Testis (tissue), 2 donors: ENCODE results near the gene DIS3L2.

Experiments
- POLR2A ChIP-seq: fragments of 450-650 bp; IDR thresholded peaks from one replicate; pipeline ENCODE4 v1.6.1; 2017; ENCODE audit warnings: antibody characterized with exemption, mild to moderate bottlenecking, moderate library complexity
- TF ChIP-seq, protein P1 (sequence below), 3 experiments: fragments of 450-650 bp in 2 of 3; fragments of 200-600 bp in 1 of 3; sonication (generic) in 1 of 3; IDR thresholded peaks; one replicate each; pipeline ENCODE4 v1.5.1; 2016 to 2019; ENCODE audit warnings: antibody characterized with exemption in 3 of 3, mild to moderate bottlenecking in 2 of 3, moderate library complexity in 1 of 3

DNA sequence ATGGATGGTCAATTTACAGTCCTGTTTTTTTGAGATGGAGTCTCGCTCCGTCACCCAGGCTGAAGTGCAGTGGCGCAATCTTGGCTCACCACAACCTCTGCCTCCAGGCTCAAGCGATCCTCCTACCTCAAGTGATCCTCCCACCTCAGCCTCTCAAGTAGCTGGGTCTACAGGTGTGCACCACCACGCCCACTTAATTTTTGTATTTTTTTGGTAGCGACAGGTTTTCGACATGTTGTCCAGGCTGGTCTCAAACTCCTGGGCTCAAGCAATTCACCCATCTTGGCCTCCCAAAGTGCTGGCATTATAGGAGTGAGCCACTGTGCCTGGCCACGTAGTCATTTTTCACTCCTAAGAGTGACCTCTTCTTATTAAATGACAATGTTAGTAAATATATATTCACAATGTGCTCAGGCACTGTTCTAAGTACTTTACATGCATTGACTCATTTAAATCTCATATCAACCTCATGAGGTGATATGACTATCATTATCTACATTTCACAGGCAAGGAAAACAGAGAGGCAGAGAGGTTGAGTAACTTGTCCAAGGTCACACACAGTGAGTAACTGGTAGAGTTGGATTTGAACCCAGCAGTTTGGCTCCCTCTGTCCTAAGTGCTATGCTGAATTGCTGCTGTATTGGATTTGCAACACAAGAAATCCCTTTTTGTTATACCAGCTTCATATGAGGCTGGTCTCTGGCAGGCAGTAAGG, 5.6 kb upstream of the DIS3L2 start:
- TF ChIP-seq, protein P1, sequence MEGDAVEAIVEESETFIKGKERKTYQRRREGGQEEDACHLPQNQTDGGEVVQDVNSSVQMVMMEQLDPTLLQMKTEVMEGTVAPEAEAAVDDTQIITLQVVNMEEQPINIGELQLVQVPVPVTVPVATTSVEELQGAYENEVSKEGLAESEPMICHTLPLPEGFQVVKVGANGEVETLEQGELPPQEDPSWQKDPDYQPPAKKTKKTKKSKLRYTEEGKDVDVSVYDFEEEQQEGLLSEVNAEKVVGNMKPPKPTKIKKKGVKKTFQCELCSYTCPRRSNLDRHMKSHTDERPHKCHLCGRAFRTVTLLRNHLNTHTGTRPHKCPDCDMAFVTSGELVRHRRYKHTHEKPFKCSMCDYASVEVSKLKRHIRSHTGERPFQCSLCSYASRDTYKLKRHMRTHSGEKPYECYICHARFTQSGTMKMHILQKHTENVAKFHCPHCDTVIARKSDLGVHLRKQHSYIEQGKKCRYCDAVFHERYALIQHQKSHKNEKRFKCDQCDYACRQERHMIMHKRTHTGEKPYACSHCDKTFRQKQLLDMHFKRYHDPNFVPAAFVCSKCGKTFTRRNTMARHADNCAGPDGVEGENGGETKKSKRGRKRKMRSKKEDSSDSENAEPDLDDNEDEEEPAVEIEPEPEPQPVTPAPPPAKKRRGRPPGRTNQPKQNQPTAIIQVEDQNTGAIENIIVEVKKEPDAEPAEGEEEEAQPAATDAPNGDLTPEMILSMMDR (IDR thresholded peaks at IDR 0.05), result no peak
- no peak for TF ChIP-seq POLR2A
